HEK293T (cell line): ENCODE results near the gene PAQR8.

Experiments used
- CTCF ChIA-PET: fragments of 350-600 bp; formaldehyde crosslinking; extraction: SDS; loops from one replicate; lab custom pipeline; 2021; ENCODE audit warnings: antibody characterized with exemption, inconsistent platforms; lab: Yijun Ruan, JAX
- POLR2A ChIA-PET: fragments of 350-600 bp; formaldehyde crosslinking; extraction: SDS; loops from one replicate; lab custom pipeline; 2020; ENCODE audit warnings: antibody characterized with exemption, inconsistent platforms; lab: Yijun Ruan, JAX
- DNase-seq: peaks from one replicate; pipeline ENCODE4 v3.0.0; 2012; ENCODE audit warnings: mixed read lengths; ENCODE audit errors: extremely low spot score
- ARNT ChIP-seq: fragments of 450-650 bp; IDR thresholded peaks from 2 replicates; pipeline ENCODE4 v1.6.1; 2017; ENCODE audit warnings: mild to moderate bottlenecking
- BHLHE40 ChIP-seq: fragments of 450-650 bp; IDR thresholded peaks from 2 replicates; pipeline ENCODE4 v1.6.1; 2016; ENCODE audit warnings: mild to moderate bottlenecking, moderate library complexity, borderline replicate concordance
- CTBP1 ChIP-seq: fragments of 450-650 bp; IDR thresholded peaks from 2 replicates; pipeline ENCODE4 v1.6.1; 2016; ENCODE audit warnings: borderline replicate concordance
- ELF4 ChIP-seq: fragments of 450-650 bp; IDR thresholded peaks from 2 replicates; pipeline ENCODE4 v1.6.1; 2017; ENCODE audit warnings: antibody characterized with exemption
- FOXA1 ChIP-seq: fragments of 450-650 bp; IDR thresholded peaks from 2 replicates; pipeline ENCODE4 v1.6.1; 2016; ENCODE audit warnings: mild to moderate bottlenecking
- FOXK2 ChIP-seq: fragments of 450-650 bp; IDR thresholded peaks from 2 replicates; pipeline ENCODE4 v1.6.1; 2016; ENCODE audit warnings: mild to moderate bottlenecking
- FOXM1 ChIP-seq: fragments of 450-650 bp; IDR thresholded peaks from 2 replicates; pipeline ENCODE4 v1.6.1; 2017; ENCODE audit warnings: mild to moderate bottlenecking, borderline replicate concordance
- HDGF ChIP-seq: fragments of 450-650 bp; IDR thresholded peaks from 2 replicates; pipeline ENCODE4 v1.6.1; 2017; ENCODE audit warnings: antibody characterized with exemption, borderline replicate concordance
- L3MBTL2 ChIP-seq: fragments of 450-650 bp; conservative IDR thresholded peaks from 2 replicates; pipeline ENCODE4 v1.6.1; 2016; ENCODE audit warnings: mild to moderate bottlenecking
- LEF1 ChIP-seq: fragments of 450-650 bp; IDR thresholded peaks from 2 replicates; pipeline ENCODE4 v1.6.1; 2017; ENCODE audit warnings: mild to moderate bottlenecking, borderline replicate concordance
- NFRKB ChIP-seq: fragments of 450-650 bp; IDR thresholded peaks from 2 replicates; pipeline ENCODE4 v1.6.1; 2016; ENCODE audit warnings: mild to moderate bottlenecking, moderate library complexity
- PKNOX1 ChIP-seq: fragments of 450-650 bp; IDR thresholded peaks from 2 replicates; pipeline ENCODE4 v1.6.1; 2016
- SP1 ChIP-seq: fragments of 450-650 bp; IDR thresholded peaks from 2 replicates; pipeline ENCODE4 v1.6.1; 2017
- SUZ12 ChIP-seq: fragments of 450-650 bp; IDR thresholded peaks from 2 replicates; pipeline ENCODE4 v1.6.1; 2016; ENCODE audit warnings: mild to moderate bottlenecking
- TARDBP ChIP-seq: fragments of 450-650 bp; IDR thresholded peaks from 2 replicates; pipeline ENCODE4 v1.6.1; 2016
- ZNF384 ChIP-seq: fragments of 450-650 bp; IDR thresholded peaks from 2 replicates; pipeline ENCODE4 v1.6.1; 2016

Gene PAQR8

GRCh38 chr6:52352239-52353018, 9.5 kb upstream of the PAQR8 start:
- POLR2A ChIA-PET, result interaction anchor here (0.8 to 2.7 kb wide), 4 partner anchors 10 to 68 kb away, joined by 3 to 19 read pairs (median 7); partner anchors contain the start of genes MCM3 and PAQR8
- CTCF ChIA-PET, result interaction anchor here (0.7 kb wide), 1 partner anchor 69 kb away, joined by 3 read pairs; no protein-coding TSS in a partner anchor
- no peak for DNase-seq
- TF ChIP-seq LEF1, result no peak
- TF ChIP-seq SUZ12, result no peak
- no peak for TF ChIP-seq FOXK2
- no peak for TF ChIP-seq PKNOX1
- TF ChIP-seq FOXM1, result no peak
- TF ChIP-seq TARDBP, result no peak
- TF ChIP-seq HDGF, result no peak
- no peak for TF ChIP-seq ZNF384
- TF ChIP-seq L3MBTL2, result no peak
- no peak for TF ChIP-seq NFRKB
- no peak for TF ChIP-seq ARNT
- no peak for TF ChIP-seq BHLHE40
- no peak for TF ChIP-seq FOXA1
- TF ChIP-seq ELF4, result no peak
- TF ChIP-seq CTBP1, result no peak
- TF ChIP-seq SP1, result no peak

- no peak for DNase-seq
- ChIA-PET CTCF (no interaction called here), POLR2A (no interaction called here)
- TF ChIP-seq FOXA1 (no peak), TARDBP (no peak), ARNT (no peak), FOXK2 (no peak), L3MBTL2 (no peak), HDGF (no peak), PKNOX1 (no peak), NFRKB (no peak), BHLHE40 (no peak), CTBP1 (no peak), ZNF384 (no peak), SP1 (no peak), SUZ12 (no peak), ELF4 (no peak)
Observed at GRCh38 chr6:52356017-52356416, 5.9 kb upstream of the PAQR8 start.

- POLR2A ChIA-PET, result interaction anchor here (1.7 to 2.2 kb wide), 2 partner anchors 73 to 75 kb away, joined by 4 to 7 read pairs; partner anchors contain the start of gene MCM3
- TF ChIP-seq SUZ12, result no peak
- no peak for TF ChIP-seq FOXA1
- TF ChIP-seq FOXK2, result no peak
- TF ChIP-seq LEF1, result no peak
- no peak for TF ChIP-seq ARNT
- TF ChIP-seq HDGF, result no peak
- TF ChIP-seq CTBP1, result no peak
- TF ChIP-seq NFRKB, result no peak
- no peak for TF ChIP-seq PKNOX1
- no peak for TF ChIP-seq L3MBTL2
- no peak for TF ChIP-seq ELF4
- TF ChIP-seq TARDBP, result no peak
- TF ChIP-seq SP1, result no peak
- TF ChIP-seq ZNF384, result no peak
- TF ChIP-seq FOXM1, result no peak
- TF ChIP-seq BHLHE40, result no peak
- DNase-seq, result no peak
- CTCF ChIA-PET, result interaction anchor here (0.7 kb wide), 1 partner anchor 1205 kb away, joined by 3 read pairs; no protein-coding TSS in a partner anchor
Observed at GRCh38 chr6:52359403-52359802, 2.5 kb upstream of the PAQR8 start.

- TF ChIP-seq FOXK2, result no peak
- no peak for TF ChIP-seq LEF1
- TF ChIP-seq ZNF384, result no peak
- DNase-seq, result no peak
- CTCF ChIA-PET, result interaction anchor here (1.5 kb wide), 1 partner anchor 40 kb away, joined by 3 read pairs; no protein-coding TSS in a partner anchor
- POLR2A ChIA-PET, result interaction anchor here (1.0 to 2.2 kb wide), 3 partner anchors 31 to 75 kb away, joined by 4 to 7 read pairs (median 5); partner anchors contain the start of gene MCM3
Observed at GRCh38 chr6:52360028-52360427, 1.9 kb upstream of the PAQR8 start.

- no peak for DNase-seq
- no peak for TF ChIP-seq CTBP1
- TF ChIP-seq FOXM1, result no peak
- POLR2A ChIA-PET, result interaction anchor here (1.0 to 2.2 kb wide), 3 partner anchors 30 to 76 kb away, joined by 4 to 7 read pairs (median 5); partner anchors contain the start of gene MCM3
- CTCF ChIA-PET, result interaction anchor here (1.5 kb wide), 1 partner anchor 39 kb away, joined by 3 read pairs; no protein-coding TSS in a partner anchor
Observed at GRCh38 chr6:52360601-52361413, 1.1 kb upstream of the PAQR8 start.
